PC-3 (cell line): ENCODE data around the gene KCNJ6. TPM values are rescaled to one million over a fixed set of nuclear protein-coding genes. Genes with fewer than 3 reads are reported as not detected.

ENCODE experiments used
- ATAC-seq: fragments of 200-7000 bp; cut with Tn5 transposase; 2 replicates; pipeline ENCODE4 v1.9.1; 2020; ENCODE audit warnings: mild to moderate bottlenecking, moderate library complexity
- BruUV-seq: library from RNA; stranded (reverse); fragments of 400-500 nt; replicated peaks from 2 replicates; lab custom pipeline; 2021; lab: Mats Ljungman, UMichigan
- CTCF ChIA-PET: fragments of 300-600 bp; sonication (Branson Sonifier 250); formaldehyde crosslinking; loops from one replicate; lab custom pipeline; 2022; ENCODE audit warnings: antibody characterized with exemption; lab: Charles Lee
- POLR2A ChIA-PET: fragments of 300-600 bp; sonication (Branson Sonifier 250); formaldehyde crosslinking; loops from one replicate; lab custom pipeline; 2022; ENCODE audit warnings: antibody characterized with exemption; ENCODE audit not compliant: unreplicated experiment; lab: Charles Lee
- DNase-seq: peaks from one replicate; pipeline ENCODE4 v3.0.0-alpha.2; 2015
- H2AFZ ChIP-seq: fragments of 300-600 bp; sonication (generic); 2 replicates; pipeline ENCODE4 v1.6.0; 2016; ENCODE audit warnings: antibody characterized with exemption, low read length
- H3F3A ChIP-seq: fragments of 300-600 bp; sonication (generic); one replicate; pipeline ENCODE4 v1.6.0; 2017; ENCODE audit warnings: antibody characterized with exemption, low read length, control low read depth, mild to moderate bottlenecking; ENCODE audit not compliant: unreplicated experiment
- H3K27ac ChIP-seq: fragments of 300-600 bp; sonication (generic); 2 replicates; pipeline ENCODE4 v1.5.1; 2016; ENCODE audit warnings: mild to moderate bottlenecking, low read length
- H3K27me3 ChIP-seq: fragments of 300-600 bp; sonication (generic); 2 replicates; pipeline ENCODE4 v1.6.1; 2016; ENCODE audit warnings: low read length, mixed read lengths
- H3K36me3 ChIP-seq: fragments of 300-600 bp; sonication (generic); 2 replicates; pipeline ENCODE4 v1.6.1; 2016; ENCODE audit warnings: low read depth, mixed run types, low read length, mixed read lengths
- H3K4me1 ChIP-seq: fragments of 300-600 bp; sonication (generic); 2 replicates; pipeline ENCODE4 v1.5.1; 2016; ENCODE audit warnings: low read length; ENCODE audit not compliant: insufficient read depth
- H3K4me2 ChIP-seq: fragments of 300-600 bp; sonication (generic); 2 replicates; pipeline ENCODE4 v1.6.0; 2016; ENCODE audit warnings: low read length
- H3K4me3 ChIP-seq: fragments of 300-600 bp; sonication (generic); 2 replicates; pipeline ENCODE4 v1.5.1; 2016; ENCODE audit warnings: mild to moderate bottlenecking, low read length, mixed read lengths
- H3K79me2 ChIP-seq: fragments of 300-600 bp; sonication (generic); 2 replicates; pipeline ENCODE4 v1.6.1; 2017; ENCODE audit warnings: low read length, mixed read lengths
- H3K9ac ChIP-seq: fragments of 300-600 bp; sonication (generic); 2 replicates; pipeline ENCODE4 v1.6.0; 2016; ENCODE audit warnings: mild to moderate bottlenecking, low read length
- H3K9me2 ChIP-seq: fragments of 300-600 bp; sonication (generic); replicated peaks from 2 replicates; pipeline ENCODE4 v1.6.1; 2016; ENCODE audit warnings: mixed run types, low read length, mixed read lengths
- H3K9me3 ChIP-seq: fragments of 300-600 bp; sonication (generic); 2 replicates; pipeline ENCODE4 v1.6.1; 2016; ENCODE audit warnings: low read length, mixed read lengths
- H4K20me1 ChIP-seq: fragments of 300-600 bp; sonication (generic); 2 replicates; pipeline ENCODE4 v1.6.1; 2016; ENCODE audit warnings: low read length, mixed read lengths
- EZH2 ChIP-seq: fragments of 300-600 bp; sonication (generic); IDR thresholded peaks from one replicate; pipeline ENCODE4 v1.6.1; 2017; ENCODE audit warnings: antibody characterized with exemption, mild to moderate bottlenecking, low read length; ENCODE audit not compliant: unreplicated experiment
- EZH2phosphoT487 ChIP-seq: fragments of 300-600 bp; sonication (generic); IDR thresholded peaks from 2 replicates; pipeline ENCODE4 v1.6.1; 2018; ENCODE audit warnings: mild to moderate bottlenecking, antibody characterized with exemption, low read length, borderline replicate concordance
- intact Hi-C: fragments of 100-400 bp; cut with micrococcal nuclease; formaldehyde crosslinking; loops from 2 replicates; pipeline ENCODE4 v1.9.0; 2023
- total RNA-seq: library from RNA; depleted of rRNA; stranded (reverse); fragments of >200 nt; gene quantifications from 2 replicates; pipeline ENCODE4 v1.2.3, GENCODE V29; 2014
- TF ChIP-seq, protein P1 (sequence below): fragments of 300-600 bp; sonication (generic); conservative IDR thresholded peaks from 2 replicates; pipeline ENCODE4 v1.5.1; 2017; ENCODE audit warnings: antibody characterized with exemption, low read depth, mild to moderate bottlenecking, low read length

Gene KCNJ6
- total RNA-seq, 1 experiment from 2014 or later: not detected

DNA sequence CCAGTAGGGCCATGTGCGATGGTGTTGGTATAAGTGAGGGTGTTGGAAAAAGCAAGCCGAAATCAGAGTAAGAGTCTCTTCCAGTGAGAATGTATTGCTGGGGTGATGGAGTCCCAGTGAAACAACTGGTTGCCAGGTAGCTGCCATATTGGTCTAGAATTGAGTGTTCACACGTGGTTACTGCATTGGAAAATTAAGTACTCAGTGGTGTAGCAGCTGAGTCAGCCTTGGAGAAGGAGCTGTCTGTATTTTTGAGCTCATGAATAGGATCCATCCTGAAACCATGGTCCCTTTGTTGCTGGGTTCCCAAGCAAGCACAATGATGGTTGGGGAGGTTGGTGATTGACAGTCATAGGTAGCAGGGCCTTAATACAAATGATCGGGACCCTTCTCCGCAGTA, 314.3 kb downstream of the KCNJ6 start:
- H3K4me2 ChIP-seq: no peak overlapping the region
- ChIA-PET CTCF (no interaction called here), POLR2A (no interaction called here)
- BruUV-seq: no TSS peak
- TF ChIP-seq, protein P1, sequence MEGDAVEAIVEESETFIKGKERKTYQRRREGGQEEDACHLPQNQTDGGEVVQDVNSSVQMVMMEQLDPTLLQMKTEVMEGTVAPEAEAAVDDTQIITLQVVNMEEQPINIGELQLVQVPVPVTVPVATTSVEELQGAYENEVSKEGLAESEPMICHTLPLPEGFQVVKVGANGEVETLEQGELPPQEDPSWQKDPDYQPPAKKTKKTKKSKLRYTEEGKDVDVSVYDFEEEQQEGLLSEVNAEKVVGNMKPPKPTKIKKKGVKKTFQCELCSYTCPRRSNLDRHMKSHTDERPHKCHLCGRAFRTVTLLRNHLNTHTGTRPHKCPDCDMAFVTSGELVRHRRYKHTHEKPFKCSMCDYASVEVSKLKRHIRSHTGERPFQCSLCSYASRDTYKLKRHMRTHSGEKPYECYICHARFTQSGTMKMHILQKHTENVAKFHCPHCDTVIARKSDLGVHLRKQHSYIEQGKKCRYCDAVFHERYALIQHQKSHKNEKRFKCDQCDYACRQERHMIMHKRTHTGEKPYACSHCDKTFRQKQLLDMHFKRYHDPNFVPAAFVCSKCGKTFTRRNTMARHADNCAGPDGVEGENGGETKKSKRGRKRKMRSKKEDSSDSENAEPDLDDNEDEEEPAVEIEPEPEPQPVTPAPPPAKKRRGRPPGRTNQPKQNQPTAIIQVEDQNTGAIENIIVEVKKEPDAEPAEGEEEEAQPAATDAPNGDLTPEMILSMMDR: no peak
- no peak for TF ChIP-seq EZH2
- no peak for TF ChIP-seq EZH2phosphoT487
- no peak overlapping the region for H3K27ac ChIP-seq
- no peaks in the 10 kb centered on the region for H3K9me2 ChIP-seq
- DNase-seq (no peak), ATAC-seq (no peak)
- H3K79me2 ChIP-seq: no peaks in the 10 kb centered on the region
- H3K9ac ChIP-seq: no peak overlapping the region
- no peaks in the 10 kb centered on the region for H4K20me1 ChIP-seq
- no peaks in the 10 kb centered on the region for H3F3A ChIP-seq
- H3K4me3 ChIP-seq: no peak overlapping the region
- no peak overlapping the region for H2AFZ ChIP-seq
- no peaks in the 10 kb centered on the region for H3K4me1 ChIP-seq
- intact Hi-C loops: no loop called here
- no peaks in the 10 kb centered on the region for H3K9me3 ChIP-seq
- H3K27me3 ChIP-seq: peaks cover 41% of the 10 kb centered on the region
- H3K36me3 ChIP-seq: no peaks in the 10 kb centered on the region

DNA sequence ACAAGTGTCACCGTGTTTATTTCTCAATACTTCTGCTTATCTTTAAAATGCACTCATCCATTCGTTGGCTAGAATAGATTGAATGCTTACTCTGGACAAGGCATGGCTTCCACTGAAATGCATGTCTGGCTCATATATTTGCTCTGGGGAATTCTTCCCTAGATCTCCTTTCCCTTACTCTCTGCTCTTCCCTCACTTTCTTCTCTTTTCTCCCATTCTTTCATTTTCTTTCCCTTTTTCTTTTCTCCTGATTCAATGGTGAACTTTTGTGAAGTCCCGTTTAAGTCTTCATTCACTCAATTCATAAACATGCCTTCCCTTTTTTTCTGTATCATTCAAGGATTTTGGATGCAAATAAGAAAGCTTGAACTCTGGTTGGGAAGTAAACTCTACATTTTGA, 315.2 kb downstream of the KCNJ6 start:
- no peaks in the 10 kb centered on the region for H4K20me1 ChIP-seq

DNA sequence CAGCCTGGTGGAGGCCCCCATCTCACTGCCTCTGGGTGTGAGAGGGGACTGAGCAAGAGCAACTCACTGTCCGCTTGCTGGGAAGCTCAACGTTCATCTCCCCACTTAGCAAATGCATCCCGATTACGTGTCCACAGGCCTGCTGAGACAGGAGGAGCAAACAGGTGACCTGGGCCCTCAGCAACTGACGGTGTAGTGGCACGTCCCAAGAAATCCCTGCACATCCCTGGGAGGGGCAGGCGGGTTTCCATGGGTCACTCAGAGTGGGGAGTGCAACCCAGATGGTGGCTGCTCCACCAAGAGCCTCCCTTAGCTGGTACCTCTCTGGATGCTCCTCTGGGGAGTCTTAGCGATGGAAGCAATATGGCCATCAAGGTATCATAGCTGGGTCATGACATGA, 320.3 kb downstream of the KCNJ6 start:
- intact Hi-C loops: no loop called here
- POLR2A ChIA-PET: no interaction called here

More for the DNA sequence above, 315.2 kb downstream of the KCNJ6 start:
- TF ChIP-seq, protein P1: no peak
- TF ChIP-seq EZH2phosphoT487 (no peak), EZH2 (no peak)
- intact Hi-C loops: no loop called here
- Histone ChIP-seq H3K9me2 (no peaks in the 10 kb centered on the region), H3K27me3 (peaks cover 32% of the 10 kb centered on the region), H3F3A (no peaks in the 10 kb centered on the region), H3K9me3 (no peaks in the 10 kb centered on the region), H2AFZ (no peak overlapping the region), H3K27ac (no peak overlapping the region), H3K4me3 (no peak overlapping the region), H3K79me2 (no peaks in the 10 kb centered on the region), H3K4me2 (no peak overlapping the region), H3K9ac (no peak overlapping the region), H3K36me3 (no peaks in the 10 kb centered on the region), H3K4me1 (no peaks in the 10 kb centered on the region)
- ChIA-PET CTCF (no interaction called here), POLR2A (no interaction called here)
- DNase-seq (no peak), ATAC-seq (no peak)
- BruUV-seq: no TSS peak

More for the DNA sequence above, 320.3 kb downstream of the KCNJ6 start:
- no TSS peak for BruUV-seq
- Histone ChIP-seq H3K4me2 (no peak overlapping the region), H3K9me3 (no peaks in the 10 kb centered on the region), H3K79me2 (no peaks in the 10 kb centered on the region), H2AFZ (no peak overlapping the region), H3K36me3 (no peaks in the 10 kb centered on the region), H3K4me3 (no peak overlapping the region), H3K9me2 (no peaks in the 10 kb centered on the region), H4K20me1 (no peaks in the 10 kb centered on the region), H3F3A (no peaks in the 10 kb centered on the region), H3K4me1 (no peaks in the 10 kb centered on the region), H3K27me3 (peaks cover 15% of the 10 kb centered on the region), H3K27ac (no peak overlapping the region), H3K9ac (no peak overlapping the region)
- ATAC-seq (no peak), DNase-seq (no peak)
- TF ChIP-seq, protein P1: no peak
- TF ChIP-seq EZH2 (no peak), EZH2phosphoT487 (no peak)
- CTCF ChIA-PET: no interaction called here
